Measurements from ENCODE around the gene FAM234B.

DNA sequence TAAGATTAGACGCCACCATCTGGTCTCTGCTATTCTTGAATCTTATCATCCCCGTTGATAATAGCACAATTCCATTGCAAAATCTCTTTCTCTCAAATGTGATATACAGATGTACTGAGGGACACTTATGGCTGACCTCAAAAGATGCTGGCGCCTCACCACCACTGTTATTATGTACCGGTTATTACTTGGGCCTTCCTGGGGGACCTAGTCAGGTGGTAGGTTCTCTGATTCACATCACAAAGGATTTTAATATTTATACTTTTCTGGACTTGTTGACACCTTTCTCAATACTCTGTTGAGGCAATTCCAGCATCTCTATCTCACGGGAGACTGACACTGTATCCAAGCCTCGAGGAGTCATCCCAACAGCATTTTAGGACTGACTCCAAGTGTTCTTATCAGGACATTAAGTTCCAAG, 21.3 kb upstream of the FAM234B start:
- TF ChIP-seq, protein P1, sequence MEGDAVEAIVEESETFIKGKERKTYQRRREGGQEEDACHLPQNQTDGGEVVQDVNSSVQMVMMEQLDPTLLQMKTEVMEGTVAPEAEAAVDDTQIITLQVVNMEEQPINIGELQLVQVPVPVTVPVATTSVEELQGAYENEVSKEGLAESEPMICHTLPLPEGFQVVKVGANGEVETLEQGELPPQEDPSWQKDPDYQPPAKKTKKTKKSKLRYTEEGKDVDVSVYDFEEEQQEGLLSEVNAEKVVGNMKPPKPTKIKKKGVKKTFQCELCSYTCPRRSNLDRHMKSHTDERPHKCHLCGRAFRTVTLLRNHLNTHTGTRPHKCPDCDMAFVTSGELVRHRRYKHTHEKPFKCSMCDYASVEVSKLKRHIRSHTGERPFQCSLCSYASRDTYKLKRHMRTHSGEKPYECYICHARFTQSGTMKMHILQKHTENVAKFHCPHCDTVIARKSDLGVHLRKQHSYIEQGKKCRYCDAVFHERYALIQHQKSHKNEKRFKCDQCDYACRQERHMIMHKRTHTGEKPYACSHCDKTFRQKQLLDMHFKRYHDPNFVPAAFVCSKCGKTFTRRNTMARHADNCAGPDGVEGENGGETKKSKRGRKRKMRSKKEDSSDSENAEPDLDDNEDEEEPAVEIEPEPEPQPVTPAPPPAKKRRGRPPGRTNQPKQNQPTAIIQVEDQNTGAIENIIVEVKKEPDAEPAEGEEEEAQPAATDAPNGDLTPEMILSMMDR (IDR thresholded peaks at IDR 0.05) = no peak
- TF ChIP-seq POLR2A (IDR thresholded peaks at IDR 0.05) = no peak
- TF ChIP-seq POLR2AphosphoS5 (IDR thresholded peaks at IDR 0.05) = no peak
- TF ChIP-seq EP300 (IDR thresholded peaks at IDR 0.05; ENCODE audit: low read depth) = no peak
